HUES6 (cell line): ENCODE data around the gene KIN.

Source experiments
- H3K27ac ChIP-seq: 2 replicates; pipeline ENCODE4 v1.7.0; 2013; ENCODE audit warnings: low read depth, mild to moderate bottlenecking, low read length, inconsistent platforms
- H3K27me3 ChIP-seq: 2 replicates; pipeline ENCODE4 v1.6.1; 2013; ENCODE audit warnings: low read length; ENCODE audit not compliant: control insufficient read depth, insufficient read depth
- H3K36me3 ChIP-seq: 2 replicates; pipeline ENCODE4 v1.6.1; 2013; ENCODE audit warnings: low read length; ENCODE audit not compliant: control insufficient read depth, insufficient read depth
- H3K4me1 ChIP-seq: 2 replicates; pipeline ENCODE4 v1.6.1; 2013; ENCODE audit warnings: low read length; ENCODE audit not compliant: control insufficient read depth, insufficient read depth
- H3K4me3 ChIP-seq: 2 replicates; pipeline ENCODE4 v1.5.1; 2013; ENCODE audit warnings: low read depth, low read length
- H3K9ac ChIP-seq: one replicate; pipeline ENCODE4 v1.6.1; 2013; ENCODE audit warnings: mild to moderate bottlenecking, low read length
- H3K9me3 ChIP-seq: 2 replicates; pipeline ENCODE4 v1.6.1; 2013; ENCODE audit warnings: low read depth, low read length; ENCODE audit not compliant: control insufficient read depth, insufficient read depth

Gene KIN

GRCh38 chr10:7706534-7707073 is 81.2 kb downstream of the KIN start:
- H3K9me3 ChIP-seq, result no peaks in the 10 kb centered on the region
- no peak overlapping the region for H3K27ac ChIP-seq
- H3K36me3 ChIP-seq, result no peaks in the 10 kb centered on the region
- H3K27me3 ChIP-seq, result no peaks in the 10 kb centered on the region
- no peak overlapping the region for H3K9ac ChIP-seq
- no peak overlapping the region for H3K4me3 ChIP-seq
- H3K4me1 ChIP-seq, result no peaks in the 10 kb centered on the region

DNA sequence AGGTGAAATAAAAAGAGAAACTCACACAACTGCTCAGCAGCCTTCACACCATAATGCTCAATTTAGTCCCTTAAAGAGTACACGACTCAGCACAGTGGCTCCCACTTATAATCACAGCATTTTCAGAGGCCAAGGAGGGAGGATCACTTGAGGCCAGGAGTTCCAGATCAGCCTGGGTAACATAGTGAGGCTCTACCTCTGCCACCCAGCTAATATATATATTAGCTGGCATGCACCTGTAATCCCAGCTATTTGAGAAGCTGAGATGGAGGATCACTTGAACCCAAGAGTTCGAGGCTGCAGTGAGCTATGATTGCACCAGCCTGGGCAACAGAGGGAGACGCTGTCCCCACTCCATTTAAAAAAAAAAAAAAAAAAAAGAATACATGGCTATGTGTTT is 82.5 kb downstream of the KIN start:
- no peak overlapping the region for H3K4me3 ChIP-seq
- H3K9me3 ChIP-seq, result no peaks in the 10 kb centered on the region
- H3K4me1 ChIP-seq, result no peaks in the 10 kb centered on the region
- no peak overlapping the region for H3K9ac ChIP-seq
- no peaks in the 10 kb centered on the region for H3K36me3 ChIP-seq
- no peaks in the 10 kb centered on the region for H3K27me3 ChIP-seq
- no peak overlapping the region for H3K27ac ChIP-seq

DNA sequence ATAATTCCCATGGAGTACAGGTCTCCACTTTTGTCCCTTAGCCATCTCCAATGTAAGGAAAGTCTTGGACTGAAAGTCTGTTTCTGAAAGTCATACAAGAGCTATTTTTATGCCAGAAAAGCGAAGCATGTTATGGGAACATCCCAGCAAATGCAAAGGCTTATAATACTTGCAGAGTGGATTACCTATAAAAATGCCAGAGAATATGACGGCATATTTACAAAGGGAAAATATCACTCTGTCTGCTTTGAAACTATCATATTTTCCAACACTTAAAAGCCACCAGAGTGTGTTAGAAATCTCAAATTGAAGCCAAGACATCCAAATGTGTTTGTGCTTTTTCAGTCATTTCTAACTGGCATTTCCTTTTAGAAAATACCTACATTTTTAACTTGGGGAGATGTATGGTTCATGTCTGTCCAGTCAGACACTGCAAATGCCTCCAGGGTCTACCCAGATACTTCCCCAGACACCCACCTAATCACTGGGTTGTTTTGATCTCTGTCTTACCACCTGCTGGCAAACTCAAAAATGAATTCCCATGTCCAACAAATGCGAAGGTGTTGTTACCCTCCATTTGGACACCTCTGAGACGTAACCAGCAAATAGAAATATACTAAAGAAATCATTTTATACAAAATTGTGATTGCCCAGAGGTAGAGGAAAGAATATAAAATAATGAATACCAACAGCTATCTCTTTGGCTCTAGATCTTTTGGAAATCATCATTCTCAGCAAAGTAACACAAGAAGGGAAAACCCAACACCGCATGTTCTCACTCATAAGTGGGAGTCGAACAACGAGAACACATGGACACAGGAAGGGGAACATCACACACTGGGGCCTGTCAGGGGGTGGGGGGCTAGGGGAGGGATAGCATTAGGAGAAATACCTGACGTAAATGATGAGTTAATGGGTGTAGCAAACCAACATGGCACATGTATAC is 83.4 kb downstream of the KIN start:
- Histone ChIP-seq H3K36me3 (no peaks in the 10 kb centered on the region), H3K4me1 (no peaks in the 10 kb centered on the region), H3K27ac (no peak overlapping the region), H3K9ac (no peak overlapping the region), H3K4me3 (no peak overlapping the region), H3K9me3 (no peaks in the 10 kb centered on the region), H3K27me3 (no peaks in the 10 kb centered on the region)

DNA sequence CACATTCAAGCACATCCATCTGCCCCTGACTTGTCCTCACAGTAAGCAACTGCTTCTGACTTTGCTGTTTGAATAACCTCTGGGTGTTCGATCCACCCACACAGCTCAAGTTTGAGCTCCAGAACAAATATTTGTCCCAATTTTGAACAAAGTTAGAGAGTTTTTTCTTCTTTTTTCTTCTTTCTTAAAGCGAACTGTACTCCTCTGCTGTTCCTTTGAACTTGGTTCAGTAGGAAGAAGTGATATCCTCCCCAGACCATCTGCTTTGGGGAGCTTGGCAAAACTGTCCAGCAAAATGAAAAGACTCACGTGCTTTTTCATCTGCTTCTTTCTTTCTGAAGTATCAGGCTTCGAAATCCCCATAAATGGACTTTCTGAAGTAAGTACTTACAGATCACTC is 84.7 kb downstream of the KIN start, which contains the start of gene ITIH2:
ITIH2 (plus strand) TSS at position 177 of the 400 bp plus-strand sequence; CDS start at position 296, 119 bp downstream.
- Histone ChIP-seq H3K4me1 (no peaks in the 10 kb centered on the region), H3K27ac (no peak within 1 kb of the TSS), H3K9ac (no peak within 1 kb of the TSS), H3K9me3 (no peaks in the 10 kb centered on the region), H3K4me3 (no peak within 1 kb of the TSS), H3K36me3 (no peaks in the 10 kb centered on the region), H3K27me3 (no peaks in the 10 kb centered on the region)

DNA sequence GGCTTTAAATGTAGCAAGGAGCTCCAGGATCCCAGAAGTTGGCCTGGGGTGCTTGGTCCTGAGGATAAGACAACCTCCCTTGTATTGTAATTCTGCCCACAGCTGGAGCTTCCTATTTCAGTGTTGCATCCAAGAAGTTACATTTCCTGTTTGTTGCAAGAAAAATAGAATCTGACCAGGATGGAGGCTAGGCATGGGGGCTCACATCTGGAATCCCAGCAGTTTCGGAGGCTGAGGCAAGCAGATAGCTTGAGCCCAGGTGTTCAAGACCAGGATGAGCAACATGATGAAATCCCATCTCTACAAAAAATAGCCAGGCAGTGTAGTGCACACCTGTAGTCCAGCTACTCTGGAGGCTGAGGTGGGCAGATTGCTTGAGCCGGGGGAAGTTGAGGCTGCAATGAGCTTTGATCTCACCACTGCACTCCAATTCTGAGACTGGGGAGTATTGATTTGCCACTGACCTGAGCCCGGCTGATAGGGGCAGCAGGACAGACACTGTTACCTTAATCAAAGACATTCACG is 85.4 kb downstream of the KIN start:
- Histone ChIP-seq H3K4me3 (no peak overlapping the region), H3K27me3 (no peaks in the 10 kb centered on the region), H3K36me3 (no peaks in the 10 kb centered on the region), H3K9ac (no peak overlapping the region), H3K4me1 (no peaks in the 10 kb centered on the region), H3K9me3 (no peaks in the 10 kb centered on the region), H3K27ac (no peak overlapping the region)

DNA sequence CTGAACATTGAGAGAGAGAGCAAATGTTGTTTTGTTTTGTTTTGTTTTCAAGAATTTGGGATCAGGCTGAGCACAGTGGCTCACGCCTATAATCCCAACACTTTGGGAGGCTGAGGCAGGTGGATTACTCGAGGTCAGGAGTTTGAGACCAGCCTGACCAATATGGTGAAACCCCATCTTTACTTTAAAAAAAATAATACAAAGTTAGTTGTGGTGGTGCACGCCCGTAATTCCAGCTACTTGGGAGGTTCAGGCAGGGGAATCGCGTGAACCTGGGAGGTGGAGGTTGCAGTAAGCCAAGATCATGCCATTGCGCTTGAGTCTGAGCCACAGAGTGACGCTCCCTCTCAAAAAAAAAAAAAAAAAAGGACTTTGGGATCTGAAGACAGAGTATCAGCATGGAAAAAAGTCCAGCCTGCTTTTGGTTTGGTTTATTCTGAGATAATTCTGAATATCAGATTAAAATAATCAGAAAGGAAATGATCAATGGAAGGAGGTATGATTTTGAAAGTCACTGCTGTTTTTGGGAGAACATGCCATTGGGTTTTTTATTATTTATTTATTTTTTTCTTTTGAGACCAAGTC is 86.5 kb downstream of the KIN start:
- no peaks in the 10 kb centered on the region for H3K9me3 ChIP-seq
- H3K4me3 ChIP-seq, result no peak overlapping the region
- no peaks in the 10 kb centered on the region for H3K27me3 ChIP-seq
- H3K27ac ChIP-seq, result no peak overlapping the region
- no peak overlapping the region for H3K9ac ChIP-seq
- no peaks in the 10 kb centered on the region for H3K36me3 ChIP-seq
- no peaks in the 10 kb centered on the region for H3K4me1 ChIP-seq
